Measurements from ENCODE around the gene ZNF561. TPM values are rescaled to one million over a fixed set of nuclear protein-coding genes. Genes with fewer than 3 reads are reported as not detected.

Gene ZNF561
- total and polyA plus RNA-seq, 9 of the 15 experiments (the other 6 are each of a cell fraction or from before 2014, with no cell fraction given), result 13.9 to 34.9 (median 23.6) TPM

DNA sequence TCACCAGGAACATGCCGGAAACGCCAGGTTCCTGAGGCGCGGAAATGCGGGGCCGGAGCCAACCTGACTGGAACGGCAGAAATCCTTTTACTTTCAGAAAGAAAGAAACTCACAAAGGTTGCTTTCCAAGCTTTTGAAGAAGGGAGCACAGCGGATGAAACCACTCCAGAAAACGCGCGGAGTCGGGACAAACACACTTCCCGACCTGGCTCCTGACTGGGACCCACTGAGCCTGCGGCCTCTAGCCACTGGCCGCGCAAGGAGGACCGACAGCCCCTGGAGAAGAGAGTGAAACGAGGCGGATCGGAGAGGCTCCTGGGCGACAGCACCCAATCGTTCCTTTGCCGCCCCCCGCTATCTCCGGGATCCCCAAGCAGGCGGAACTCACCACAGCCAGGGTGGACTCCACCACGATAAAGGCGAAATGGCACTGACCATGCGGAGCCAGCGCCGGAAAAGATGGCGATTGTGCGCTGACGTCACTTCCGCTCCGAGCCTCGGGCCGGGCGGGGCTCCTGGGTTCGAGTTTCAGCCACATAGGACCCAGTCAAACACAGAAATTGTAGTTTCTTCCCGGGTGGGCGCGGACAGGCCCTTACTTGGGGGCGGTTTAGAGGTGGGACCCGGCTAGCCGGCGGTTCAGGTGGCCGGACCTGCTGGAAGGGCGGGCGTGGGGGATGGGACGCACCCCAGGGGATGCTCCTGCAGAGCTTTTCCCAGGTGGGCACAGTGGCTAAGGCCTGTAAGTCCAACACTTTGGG, 36.8 kb downstream of the ZNF561 start, which contains the start of gene ZNF121 (continued):
- TF ChIP-seq, protein P1, sequence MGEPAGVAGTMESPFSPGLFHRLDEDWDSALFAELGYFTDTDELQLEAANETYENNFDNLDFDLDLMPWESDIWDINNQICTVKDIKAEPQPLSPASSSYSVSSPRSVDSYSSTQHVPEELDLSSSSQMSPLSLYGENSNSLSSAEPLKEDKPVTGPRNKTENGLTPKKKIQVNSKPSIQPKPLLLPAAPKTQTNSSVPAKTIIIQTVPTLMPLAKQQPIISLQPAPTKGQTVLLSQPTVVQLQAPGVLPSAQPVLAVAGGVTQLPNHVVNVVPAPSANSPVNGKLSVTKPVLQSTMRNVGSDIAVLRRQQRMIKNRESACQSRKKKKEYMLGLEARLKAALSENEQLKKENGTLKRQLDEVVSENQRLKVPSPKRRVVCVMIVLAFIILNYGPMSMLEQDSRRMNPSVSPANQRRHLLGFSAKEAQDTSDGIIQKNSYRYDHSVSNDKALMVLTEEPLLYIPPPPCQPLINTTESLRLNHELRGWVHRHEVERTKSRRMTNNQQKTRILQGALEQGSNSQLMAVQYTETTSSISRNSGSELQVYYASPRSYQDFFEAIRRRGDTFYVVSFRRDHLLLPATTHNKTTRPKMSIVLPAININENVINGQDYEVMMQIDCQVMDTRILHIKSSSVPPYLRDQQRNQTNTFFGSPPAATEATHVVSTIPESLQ (CRISPR knock-in tag; IDR thresholded peaks at IDR 0.05), result 0 out of 2 replicates have a peak, but pooled peaks have one; percentile 40
- TF ChIP-seq THAP7 (CRISPR knock-in tag; IDR thresholded peaks at IDR 0.05), result no peak
- no peak for TF ChIP-seq RFX1 (IDR thresholded peaks at IDR 0.05)
- TF ChIP-seq MECOM (CRISPR knock-in tag; IDR thresholded peaks at IDR 0.05), result no peak
- peak; percentile 78 for TF ChIP-seq TAF7 (tag; IDR thresholded peaks at IDR 0.05)
- TF ChIP-seq ETV5 (CRISPR knock-in tag; IDR thresholded peaks at IDR 0.05; ENCODE audit: low read depth), result peak; percentile 98
- TF ChIP-seq, protein P2, sequence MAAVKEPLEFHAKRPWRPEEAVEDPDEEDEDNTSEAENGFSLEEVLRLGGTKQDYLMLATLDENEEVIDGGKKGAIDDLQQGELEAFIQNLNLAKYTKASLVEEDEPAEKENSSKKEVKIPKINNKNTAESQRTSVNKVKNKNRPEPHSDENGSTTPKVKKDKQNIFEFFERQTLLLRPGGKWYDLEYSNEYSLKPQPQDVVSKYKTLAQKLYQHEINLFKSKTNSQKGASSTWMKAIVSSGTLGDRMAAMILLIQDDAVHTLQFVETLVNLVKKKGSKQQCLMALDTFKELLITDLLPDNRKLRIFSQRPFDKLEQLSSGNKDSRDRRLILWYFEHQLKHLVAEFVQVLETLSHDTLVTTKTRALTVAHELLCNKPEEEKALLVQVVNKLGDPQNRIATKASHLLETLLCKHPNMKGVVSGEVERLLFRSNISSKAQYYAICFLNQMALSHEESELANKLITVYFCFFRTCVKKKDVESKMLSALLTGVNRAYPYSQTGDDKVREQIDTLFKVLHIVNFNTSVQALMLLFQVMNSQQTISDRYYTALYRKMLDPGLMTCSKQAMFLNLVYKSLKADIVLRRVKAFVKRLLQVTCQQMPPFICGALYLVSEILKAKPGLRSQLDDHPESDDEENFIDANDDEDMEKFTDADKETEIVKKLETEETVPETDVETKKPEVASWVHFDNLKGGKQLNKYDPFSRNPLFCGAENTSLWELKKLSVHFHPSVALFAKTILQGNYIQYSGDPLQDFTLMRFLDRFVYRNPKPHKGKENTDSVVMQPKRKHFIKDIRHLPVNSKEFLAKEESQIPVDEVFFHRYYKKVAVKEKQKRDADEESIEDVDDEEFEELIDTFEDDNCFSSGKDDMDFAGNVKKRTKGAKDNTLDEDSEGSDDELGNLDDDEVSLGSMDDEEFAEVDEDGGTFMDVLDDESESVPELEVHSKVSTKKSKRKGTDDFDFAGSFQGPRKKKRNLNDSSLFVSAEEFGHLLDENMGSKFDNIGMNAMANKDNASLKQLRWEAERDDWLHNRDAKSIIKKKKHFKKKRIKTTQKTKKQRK (IDR thresholded peaks at IDR 0.05; ENCODE audit: borderline replicate concordance, low read depth, low read length), result no peak
- TF ChIP-seq ZNF12 (CRISPR knock-in tag; IDR thresholded peaks at IDR 0.05), result peak; percentile 75; the same call in 1 of the 2 replicates
- no peak for TF ChIP-seq HNRNPH1 (optimal IDR thresholded peaks at IDR 0.05; ENCODE audit: low read depth, low read length)
- TF ChIP-seq, protein P3, sequence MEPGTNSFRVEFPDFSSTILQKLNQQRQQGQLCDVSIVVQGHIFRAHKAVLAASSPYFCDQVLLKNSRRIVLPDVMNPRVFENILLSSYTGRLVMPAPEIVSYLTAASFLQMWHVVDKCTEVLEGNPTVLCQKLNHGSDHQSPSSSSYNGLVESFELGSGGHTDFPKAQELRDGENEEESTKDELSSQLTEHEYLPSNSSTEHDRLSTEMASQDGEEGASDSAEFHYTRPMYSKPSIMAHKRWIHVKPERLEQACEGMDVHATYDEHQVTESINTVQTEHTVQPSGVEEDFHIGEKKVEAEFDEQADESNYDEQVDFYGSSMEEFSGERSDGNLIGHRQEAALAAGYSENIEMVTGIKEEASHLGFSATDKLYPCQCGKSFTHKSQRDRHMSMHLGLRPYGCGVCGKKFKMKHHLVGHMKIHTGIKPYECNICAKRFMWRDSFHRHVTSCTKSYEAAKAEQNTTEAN (CRISPR knock-in tag; IDR thresholded peaks at IDR 0.05), result 0 out of 2 replicates have a peak, but pooled peaks have one; percentile 44
- TF ChIP-seq GATAD2A (IDR thresholded peaks at IDR 0.05), result no peak
- no peak for TF ChIP-seq KLF16 (IDR thresholded peaks at IDR 0.05)
- no peak for TF ChIP-seq PTBP1 (IDR thresholded peaks at IDR 0.05; ENCODE audit: low read depth, low read length)
- TF ChIP-seq RBM39 (optimal IDR thresholded peaks at IDR 0.05; ENCODE audit: low read depth, low read length), result no peak
- no peak for TF ChIP-seq ZBTB1 (CRISPR knock-in tag; IDR thresholded peaks at IDR 0.05; ENCODE audit: borderline replicate concordance, low read depth)
- TF ChIP-seq E2F5 (CRISPR knock-in tag; IDR thresholded peaks at IDR 0.05), result no peak
- no peak for TF ChIP-seq ZNF561 (CRISPR knock-in tag; conservative IDR thresholded peaks at IDR 0.05)
- no peak for TF ChIP-seq NR2C1 (IDR thresholded peaks at IDR 0.05)
- TF ChIP-seq NR2C1 (tag; IDR thresholded peaks at IDR 0.05), result peak; percentile 33; the same call in 1 of the 2 replicates
- no peak for TF ChIP-seq ZFP1 (CRISPR knock-in tag; IDR thresholded peaks at IDR 0.05)
- peak; percentile 57; the same call in 1 of the 2 replicates for TF ChIP-seq ATF1 (CRISPR knock-in tag; IDR thresholded peaks at IDR 0.05)
- TF ChIP-seq ATF1 (tag; IDR thresholded peaks at IDR 0.05), result peak; percentile 97

Data from K562 (cell line).